ENCODE data around the gene NBPF9.
"Not testable (repeated sequence)": the region's sequence is repeated elsewhere in the genome, so short reads cannot be mapped to it uniquely, and the experiment has no call there.

The NBPF9 gene

DNA sequence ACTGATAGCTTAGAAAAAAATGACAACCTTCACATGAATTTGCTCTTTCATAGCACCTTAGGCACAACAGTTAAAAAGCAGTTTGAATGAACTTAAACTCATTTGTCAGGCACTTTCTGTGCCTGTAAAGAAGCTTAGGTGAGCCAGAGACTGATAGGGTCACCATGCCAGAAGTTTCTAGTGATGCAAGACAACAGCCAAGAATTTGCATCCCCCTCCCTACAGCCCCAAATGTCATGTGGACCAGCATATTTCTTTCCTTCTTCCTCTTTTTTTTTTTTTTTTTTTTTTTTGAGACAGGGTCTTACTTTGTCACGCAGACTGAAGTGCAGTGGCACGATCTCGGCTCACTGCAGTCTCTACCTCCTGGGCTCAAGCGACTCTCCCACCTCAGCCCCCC lies 89.8 kb downstream of the NBPF9 start:
- DNase-seq: not testable (repeated sequence)

DNA sequence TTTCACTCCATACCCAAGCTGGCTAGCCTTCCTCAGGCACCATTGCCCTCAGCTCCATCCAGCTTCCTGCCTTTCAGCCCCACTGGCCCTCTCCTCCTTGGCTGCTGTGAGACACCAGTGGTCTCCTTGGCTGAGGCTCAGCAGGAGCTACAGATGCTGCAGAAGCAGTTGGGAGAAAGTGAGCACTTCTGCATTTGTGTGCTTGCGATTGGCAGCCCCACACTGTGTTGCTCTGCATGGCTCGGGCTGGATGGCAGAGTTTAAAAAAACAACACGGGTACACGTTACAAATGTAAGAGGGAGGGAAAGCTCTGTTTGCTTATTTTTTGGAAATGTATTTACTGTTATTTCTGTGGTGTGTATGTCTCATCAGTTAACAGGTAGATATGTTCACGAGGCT lies 90.8 kb downstream of the NBPF9 start:
- not testable (repeated sequence) for DNase-seq

DNA sequence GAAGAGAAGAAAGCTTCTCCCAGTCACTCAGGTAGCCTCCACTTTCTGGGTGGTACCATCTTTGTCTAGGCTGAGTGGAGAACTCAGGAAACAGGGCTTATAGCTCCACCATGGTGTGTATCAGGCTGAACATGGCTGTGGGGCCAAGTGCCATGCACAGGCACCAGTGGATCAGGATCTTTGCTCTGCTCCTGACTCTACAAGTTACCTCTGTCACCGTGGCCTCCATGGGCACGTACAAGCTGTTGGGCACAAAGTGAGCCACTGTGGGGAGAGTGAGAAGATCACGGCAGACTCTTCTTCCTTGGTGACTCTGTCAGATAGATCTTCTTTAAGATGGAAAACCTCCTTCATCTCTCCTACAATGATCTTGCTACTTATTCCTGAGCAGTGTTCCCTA lies 93.6 kb downstream of the NBPF9 start:
- not testable (repeated sequence) for DNase-seq

DNA sequence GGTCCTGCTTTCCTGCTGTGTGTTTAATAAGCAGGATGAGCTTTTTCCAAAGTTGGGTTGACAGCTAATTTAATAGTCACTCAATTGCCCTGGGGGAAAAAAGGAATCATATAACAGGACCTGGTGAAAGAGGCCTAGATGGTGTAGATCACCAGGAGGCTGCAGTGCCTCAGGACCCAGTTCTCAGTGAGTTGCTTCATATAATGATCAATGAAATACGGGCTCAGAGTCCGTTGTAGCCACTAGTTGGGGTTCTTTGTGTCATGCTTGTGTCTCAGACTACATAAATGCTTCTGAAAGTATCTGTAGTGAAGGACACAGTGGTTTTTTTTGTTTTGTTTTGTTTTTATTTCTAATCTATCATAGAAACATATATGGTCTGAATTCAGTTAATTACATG lies 94.6 kb downstream of the NBPF9 start:
- not testable (repeated sequence) for DNase-seq

DNA sequence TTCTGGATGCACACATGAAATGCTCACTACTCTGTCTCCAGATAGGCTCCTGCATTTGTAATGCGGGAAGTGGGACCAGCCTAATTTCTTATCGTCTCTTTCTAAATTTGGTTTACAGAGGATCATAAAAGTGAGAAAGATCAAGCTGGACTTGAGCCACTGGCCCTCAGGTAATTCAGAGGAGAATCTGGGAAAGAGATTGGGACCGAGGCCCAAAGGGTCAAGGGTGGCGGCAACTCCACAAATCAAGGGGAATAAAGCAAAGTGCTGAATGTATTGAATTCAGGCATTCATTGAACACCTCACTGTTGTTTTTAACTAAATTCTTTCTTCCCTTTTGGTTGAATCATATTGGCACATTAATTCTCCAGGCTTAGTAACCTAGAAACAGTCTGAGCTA lies 95.0 kb downstream of the NBPF9 start:
- not testable (repeated sequence) for DNase-seq

Data from EL (cell line).